Lung (tissue), 12 donors: ENCODE results near the gene RAB12. TPM values are rescaled to one million over a fixed set of nuclear protein-coding genes. Genes with fewer than 3 reads are reported as not detected.

Experiments
- ATAC-seq: fragments of 200-7000 bp; cut with Tn5 transposase; one replicate; pipeline ENCODE4 v1.9.1; 2020; ENCODE audit warnings: moderate number of reproducible peaks; ENCODE audit not compliant: insufficient read depth, low FRiP score
- DNase-seq, 3 donors: peaks; one replicate each; pipeline ENCODE4 v3.0.0-alpha.2; 2013 to 2017
- H3K27ac ChIP-seq, 2 donors: one replicate each; pipeline ENCODE4 v1.5.1; 2013; ENCODE audit warnings: mild to moderate bottlenecking in 2 of 2, moderate library complexity in 2 of 2, control low read depth in 1 of 2, inconsistent platforms in 1 of 2, low read depth in 1 of 2, low read length in 1 of 2
- H3K27me3 ChIP-seq, 3 donors: one replicate each; pipeline ENCODE4 v1.5.1; 2013; ENCODE audit warnings: low read length in 2 of 3; ENCODE audit not compliant: control insufficient read depth in 3 of 3, insufficient read depth in 3 of 3
- H3K36me3 ChIP-seq, 4 donors: one replicate each; pipeline ENCODE4 v1.5.1; 2013; ENCODE audit warnings: low read length in 4 of 4, mild to moderate bottlenecking in 1 of 4, moderate library complexity in 1 of 4; ENCODE audit not compliant: control insufficient read depth in 4 of 4, insufficient read depth in 4 of 4
- H3K4me1 ChIP-seq, 5 donors: one replicate each; pipeline ENCODE4 v1.5.1; 2013; ENCODE audit warnings: low read length in 5 of 5, mild to moderate bottlenecking in 2 of 5, moderate library complexity in 1 of 5; ENCODE audit not compliant: control insufficient read depth in 5 of 5, insufficient read depth in 5 of 5
- H3K4me3 ChIP-seq: one replicate; pipeline ENCODE4 v1.5.1; 2013; ENCODE audit warnings: mild to moderate bottlenecking, control low read depth, moderate library complexity
- H3K9ac ChIP-seq, 2 donors: one replicate each; pipeline ENCODE4 v1.5.1; 2013; ENCODE audit warnings: low read length in 2 of 2, control low read depth in 1 of 2; ENCODE audit not compliant: insufficient read depth in 1 of 2
- H3K9me3 ChIP-seq, 4 donors: one replicate each; pipeline ENCODE4 v1.5.1; 2013; ENCODE audit warnings: low read length in 3 of 4, mild to moderate bottlenecking in 1 of 4, moderate library complexity in 1 of 4; ENCODE audit not compliant: control insufficient read depth in 4 of 4, insufficient read depth in 3 of 4
- CTCF ChIP-seq: IDR thresholded peaks from 2 replicates; pipeline ENCODE4 v1.5.1; 2012; ENCODE audit warnings: mild to moderate bottlenecking; ENCODE audit errors: control extremely low read depth, extremely low read depth
- WGBS, 2 donors: extraction: QIAGEN DNeasy Blood & Tissue Kit; methylation state at CpG; one replicate each; pipeline ENCODE4 v1.1.7; 2013; 5-methylcytosine and 5-hydroxymethylcytosine counted together
- polyA plus RNA-seq, 2 donors: library from polyadenylated mRNA; stranded (reverse); fragments of 200-250 nt; gene quantifications; one replicate each; pipeline ENCODE4 v1.2.1, GENCODE V29; 2013
- total RNA-seq, 2 donors: library from RNA; depleted of rRNA in 1 of 2; stranded (reverse); fragments of >200 nt in 1 of 2; gene quantifications; one replicate each; pipeline ENCODE4 v1.2.1, GENCODE V29; 2014 to 2021
- donor health status: control.
- donor health status: control.
- donor health status: Bipolar disorder and iron deficiency.
- donor health status: healthy.
- donor health status: DM: yes; HTN: yes; CAD: no.

RAB12 gene
- total and polyA plus RNA-seq, 4 donors, result 26.7 to 74.5 (median 39.2) TPM

- 89 to 91% methylated on average over 7 of the region's 7 CpGs for WGBS, 2 donors
- Histone ChIP-seq H3K36me3 (no peaks in the 10 kb centered on the region), H3K9ac (no peak overlapping the region), H3K4me1 (peaks cover 0 to 15% (median 0%) of the 10 kb centered on the region in 5 donors), H3K9me3 (no peaks in the 10 kb centered on the region), H3K4me3 (no peak overlapping the region), H3K27me3 (no peaks in the 10 kb centered on the region), H3K27ac (no peak overlapping the region)
- DNase-seq (no peak), ATAC-seq (no peak)
- no peak for TF ChIP-seq CTCF
These were observed 75.3 kb downstream of the RAB12 start for GRCh38 chr18:8684577-8684976.

GRCh38 chr18:8685141-8685913 is 76.1 kb downstream of the RAB12 start:
- H3K4me1 ChIP-seq, result peaks cover 0 to 15% (median 0%) of the 10 kb centered on the region in 5 donors
- H3K9me3 ChIP-seq, result no peaks in the 10 kb centered on the region
- no peaks in the 10 kb centered on the region for H3K36me3 ChIP-seq
- DNase-seq (no peak), ATAC-seq (no peak)
- WGBS, 2 donors, result 84 to 87% methylated on average over 13 of the region's 13 CpGs
- TF ChIP-seq CTCF, result no peak
- H3K27me3 ChIP-seq, result no peaks in the 10 kb centered on the region
- no peak overlapping the region for H3K4me3 ChIP-seq
- H3K27ac ChIP-seq, result no peak overlapping the region
- H3K9ac ChIP-seq, result no peak overlapping the region

- Histone ChIP-seq H3K9me3 (no peaks in the 10 kb centered on the region), H3K9ac (no peak overlapping the region), H3K27ac (no peak overlapping the region), H3K4me3 (no peak overlapping the region), H3K36me3 (no peaks in the 10 kb centered on the region), H3K27me3 (no peaks in the 10 kb centered on the region), H3K4me1 (peaks cover 0 to 15% (median 0%) of the 10 kb centered on the region in 5 donors)
- WGBS, 2 donors, result 93 to 97% methylated on average over 8 of the region's 8 CpGs
- no peak for TF ChIP-seq CTCF
- ATAC-seq (no peak), DNase-seq (no peak)
These were observed 76.6 kb downstream of the RAB12 start for GRCh38 chr18:8685914-8686216.

GRCh38 chr18:8686611-8687010 is 77.4 kb downstream of the RAB12 start:
- Histone ChIP-seq H3K9me3 (peaks cover 0 to under 1% (median 0%) of the 10 kb centered on the region in 4 donors), H3K27me3 (no peaks in the 10 kb centered on the region), H3K4me3 (no peak overlapping the region), H3K4me1 (peaks cover 0 to 15% (median 0%) of the 10 kb centered on the region in 5 donors), H3K9ac (no peak overlapping the region), H3K27ac (no peak overlapping the region), H3K36me3 (no peaks in the 10 kb centered on the region)
- 72 to 83% methylated on average over 6 of the region's 6 CpGs for whole genome bisulfite sequencing, 2 donors
- ATAC-seq (no peak), DNase-seq (no peak)
- no peak for TF ChIP-seq CTCF
